ENCODE data around the gene ITGB3BP. TPM values are rescaled to one million over a fixed set of nuclear protein-coding genes. Genes with fewer than 3 reads are reported as not detected.

The ITGB3BP gene
- total and polyA plus RNA-seq, 2 of the 13 experiments (the other 11 are each of a cell fraction or from before 2014, with no cell fraction given): 19.0 to 46.5 TPM

DNA sequence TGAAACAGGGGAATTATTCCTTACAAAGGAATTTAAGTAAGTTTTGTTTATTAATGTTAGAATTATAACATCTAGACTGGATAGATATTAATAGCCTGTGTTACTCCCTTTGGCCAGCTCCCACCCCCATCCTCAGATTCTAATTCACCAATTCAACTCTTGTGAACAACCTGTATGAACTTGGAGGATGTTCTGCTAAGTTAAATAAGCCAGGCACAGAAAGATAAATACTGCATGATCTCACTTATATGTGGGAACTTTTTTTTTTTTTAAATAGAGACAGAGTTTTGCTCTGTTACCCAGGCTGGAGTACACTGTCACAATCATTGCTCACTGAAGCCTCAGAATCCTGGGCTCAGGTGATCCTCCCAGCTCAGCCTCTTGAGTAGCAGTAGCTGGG, 32.5 kb upstream of the ITGB3BP start:
- FAIRE-seq: no peak
- intact Hi-C loops (cut with micrococcal nuclease; ENCODE audit: unreplicated experiment): no loop called here
- H3K27me3 ChIP-seq (ENCODE audit: control insufficient read depth in 1 of 2, insufficient read depth in 2 of 2, low read length in 2 of 2): no peaks in the 10 kb centered on the region
- H3K4me3 ChIP-seq (replicated peaks in 1 of 3; ENCODE audit: insufficient read depth in 1 of 3, low read depth in 2 of 3, low read length in 3 of 3): no peak overlapping the region
- no peak for ATAC-seq
- no peaks in the 10 kb centered on the region for H4K20me1 ChIP-seq (ENCODE audit: insufficient read depth, low read length)
- H2AFZ ChIP-seq (ENCODE audit: low read length): no peak overlapping the region
- no peak overlapping the region for H3K9ac ChIP-seq (ENCODE audit: insufficient read depth, low read depth, low read length)
- in situ Hi-C loops (cut with HindIII; ENCODE audit: extremely low pct_ligation_motif_present, low pct_unique_long_range_greater_than_20kb): no loop called here
- no TSS peak for BruUV-seq (replicated peaks)
- ChIA-PET POLR2A (no interaction called here), CTCF (ENCODE audit: low intra/inter-chr PET ratio, low total read pairs) (no interaction called here)
- no peak overlapping the region for H3K27ac ChIP-seq (ENCODE audit: extremely low read length, insufficient read depth, low read length)
- no peaks in the 10 kb centered on the region for H3K36me3 ChIP-seq (replicated peaks in 1 of 2; ENCODE audit: control insufficient read depth in 1 of 2, insufficient read depth in 2 of 2, low read length in 2 of 2)
- no peak overlapping the region for H3K4me2 ChIP-seq (ENCODE audit: low read depth, low read length)
- TF ChIP-seq ZBTB20 (CRISPR knock-in tag; IDR thresholded peaks at IDR 0.05; ENCODE audit: borderline replicate concordance, low read depth) (no peak), ZNF484 (CRISPR knock-in tag; IDR thresholded peaks at IDR 0.05; ENCODE audit: borderline replicate concordance, low read depth) (no peak), MYC (CRISPR knock-in tag; IDR thresholded peaks at IDR 0.05; ENCODE audit: borderline replicate concordance) (no peak), FOXM1 (CRISPR knock-in tag; IDR thresholded peaks at IDR 0.05) (no peak), PCBP1 (IDR thresholded peaks at IDR 0.05; ENCODE audit: borderline replicate concordance, low read depth, low read length) (no peak), ZNF761 (CRISPR knock-in tag; conservative IDR thresholded peaks at IDR 0.05) (no peak), RARG (CRISPR knock-in tag; IDR thresholded peaks at IDR 0.05; ENCODE audit: low read depth) (no peak), PHF20 (CRISPR knock-in tag; IDR thresholded peaks at IDR 0.05) (no peak), TAF15 (IDR thresholded peaks at IDR 0.05; ENCODE audit: low read depth, low read length, poor library complexity, severe bottlenecking) (no peak), NCOA1 (CRISPR knock-in tag; IDR thresholded peaks at IDR 0.05) (no peak), NFATC3 (CRISPR knock-in tag; IDR thresholded peaks at IDR 0.05) (no peak), KLF9 (CRISPR knock-in tag; IDR thresholded peaks at IDR 0.05; ENCODE audit: low read depth) (no peak), ZNF709 (CRISPR knock-in tag; IDR thresholded peaks at IDR 0.05) (no peak), HMGA1 (CRISPR knock-in tag; conservative IDR thresholded peaks at IDR 0.05) (no peak), ZNF282 (IDR thresholded peaks at IDR 0.05; ENCODE audit: partially characterized antibody) (no peak)
- TF ChIP-seq, protein P1, sequence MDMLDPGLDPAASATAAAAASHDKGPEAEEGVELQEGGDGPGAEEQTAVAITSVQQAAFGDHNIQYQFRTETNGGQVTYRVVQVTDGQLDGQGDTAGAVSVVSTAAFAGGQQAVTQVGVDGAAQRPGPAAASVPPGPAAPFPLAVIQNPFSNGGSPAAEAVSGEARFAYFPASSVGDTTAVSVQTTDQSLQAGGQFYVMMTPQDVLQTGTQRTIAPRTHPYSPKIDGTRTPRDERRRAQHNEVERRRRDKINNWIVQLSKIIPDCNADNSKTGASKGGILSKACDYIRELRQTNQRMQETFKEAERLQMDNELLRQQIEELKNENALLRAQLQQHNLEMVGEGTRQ (IDR thresholded peaks at IDR 0.05; ENCODE audit: low read depth, low read length): no peak
- TF ChIP-seq, protein P1 (CRISPR knock-in tag; IDR thresholded peaks at IDR 0.05; ENCODE audit: borderline replicate concordance): no peak
- TF ChIP-seq, protein P2, sequence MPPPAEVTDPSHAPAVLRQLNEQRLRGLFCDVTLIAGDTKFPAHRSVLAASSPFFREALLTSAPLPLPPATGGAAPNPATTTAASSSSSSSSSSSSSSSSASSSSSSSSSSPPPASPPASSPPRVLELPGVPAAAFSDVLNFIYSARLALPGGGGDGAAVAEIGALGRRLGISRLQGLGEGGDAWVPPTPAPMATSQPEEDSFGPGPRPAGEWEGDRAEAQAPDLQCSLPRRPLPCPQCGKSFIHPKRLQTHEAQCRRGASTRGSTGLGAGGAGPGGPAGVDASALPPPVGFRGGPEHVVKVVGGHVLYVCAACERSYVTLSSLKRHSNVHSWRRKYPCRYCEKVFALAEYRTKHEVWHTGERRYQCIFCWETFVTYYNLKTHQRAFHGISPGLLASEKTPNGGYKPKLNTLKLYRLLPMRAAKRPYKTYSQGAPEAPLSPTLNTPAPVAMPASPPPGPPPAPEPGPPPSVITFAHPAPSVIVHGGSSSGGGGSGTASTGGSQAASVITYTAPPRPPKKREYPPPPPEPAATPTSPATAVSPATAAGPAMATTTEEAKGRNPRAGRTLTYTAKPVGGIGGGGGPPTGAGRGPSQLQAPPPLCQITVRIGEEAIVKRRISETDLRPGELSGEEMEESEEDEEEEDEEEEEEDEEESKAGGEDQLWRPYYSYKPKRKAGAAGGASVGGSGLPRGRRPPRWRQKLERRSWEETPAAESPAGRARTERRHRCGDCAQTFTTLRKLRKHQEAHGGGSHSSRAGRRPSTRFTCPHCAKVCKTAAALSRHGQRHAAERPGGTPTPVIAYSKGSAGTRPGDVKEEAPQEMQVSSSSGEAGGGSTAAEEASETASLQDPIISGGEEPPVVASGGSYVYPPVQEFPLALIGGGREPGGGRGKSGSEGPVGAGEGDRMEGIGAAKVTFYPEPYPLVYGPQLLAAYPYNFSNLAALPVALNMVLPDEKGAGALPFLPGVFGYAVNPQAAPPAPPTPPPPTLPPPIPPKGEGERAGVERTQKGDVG (CRISPR knock-in tag; IDR thresholded peaks at IDR 0.05; ENCODE audit: borderline replicate concordance): no peak
- no peak for DNase-seq (ENCODE audit: low spot score)
- no peaks in the 10 kb centered on the region for H3K9me3 ChIP-seq (ENCODE audit: low read length)
- H3K4me1 ChIP-seq (ENCODE audit: insufficient read depth, low read length): no peaks in the 10 kb centered on the region
- H3K79me2 ChIP-seq (ENCODE audit: insufficient read depth, low read length): no peaks in the 10 kb centered on the region
